Forelimb muscle (tissue), 1 donor: Measurements from ENCODE around the gene CYP2D6. TPM values are rescaled to one million over a fixed set of nuclear protein-coding genes. Genes with fewer than 3 reads are reported as not detected.

Source experiments
- DNase-seq: peaks from one replicate; pipeline ENCODE4 v3.0.0-alpha.2; 2013; ENCODE audit warnings: low read depth
- polyA plus RNA-seq: library from polyadenylated mRNA; unstranded; fragments of 120-200 nt; gene quantifications from one replicate; pipeline ENCODE4 v1.2.1, GENCODE V29; 2013; ENCODE audit not compliant: insufficient read length

CYP2D6 gene
- polyA plus RNA-seq, 1 donor = 1.2 TPM

DNA sequence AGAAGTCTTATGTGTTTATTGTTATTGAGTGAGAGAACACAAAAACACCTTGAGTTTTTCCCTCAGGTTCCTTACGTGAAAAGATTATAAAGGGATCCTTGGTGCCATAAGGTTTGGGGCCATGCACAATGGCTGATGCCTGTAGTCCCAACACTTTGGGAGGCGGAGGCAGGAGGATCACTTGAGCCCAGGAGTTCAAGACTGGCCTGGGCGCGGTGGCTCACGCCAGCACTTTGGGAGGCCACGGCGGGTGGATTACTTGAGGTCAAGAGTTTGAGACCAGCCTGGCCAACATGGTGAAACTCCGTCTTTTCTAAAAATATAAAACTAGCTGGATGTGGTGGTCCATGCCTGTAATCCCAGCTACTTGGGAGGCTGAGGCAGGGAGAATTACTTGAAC, 45.7 kb downstream of the CYP2D6 start:
- no peak for DNase-seq

- no peak for DNase-seq
Observed at GRCh38 chr22:42083119-42083518, 47.5 kb downstream of the CYP2D6 start.

GRCh38 chr22:42080287-42080686, 50.3 kb downstream of the CYP2D6 start:
- no peak for DNase-seq

- DNase-seq = peak; percentile 95
Observed at GRCh38 chr22:42079319-42080251, 51.0 kb downstream of the CYP2D6 start, which contains the start of gene SMDT1. Gene SMDT1 (plus strand): TSS chr22:42079700. CDS start chr22:42079769, 69 bp downstream.

- DNase-seq = no peak
Observed at GRCh38 chr22:42078469-42079318, 51.9 kb downstream of the CYP2D6 start.

DNA sequence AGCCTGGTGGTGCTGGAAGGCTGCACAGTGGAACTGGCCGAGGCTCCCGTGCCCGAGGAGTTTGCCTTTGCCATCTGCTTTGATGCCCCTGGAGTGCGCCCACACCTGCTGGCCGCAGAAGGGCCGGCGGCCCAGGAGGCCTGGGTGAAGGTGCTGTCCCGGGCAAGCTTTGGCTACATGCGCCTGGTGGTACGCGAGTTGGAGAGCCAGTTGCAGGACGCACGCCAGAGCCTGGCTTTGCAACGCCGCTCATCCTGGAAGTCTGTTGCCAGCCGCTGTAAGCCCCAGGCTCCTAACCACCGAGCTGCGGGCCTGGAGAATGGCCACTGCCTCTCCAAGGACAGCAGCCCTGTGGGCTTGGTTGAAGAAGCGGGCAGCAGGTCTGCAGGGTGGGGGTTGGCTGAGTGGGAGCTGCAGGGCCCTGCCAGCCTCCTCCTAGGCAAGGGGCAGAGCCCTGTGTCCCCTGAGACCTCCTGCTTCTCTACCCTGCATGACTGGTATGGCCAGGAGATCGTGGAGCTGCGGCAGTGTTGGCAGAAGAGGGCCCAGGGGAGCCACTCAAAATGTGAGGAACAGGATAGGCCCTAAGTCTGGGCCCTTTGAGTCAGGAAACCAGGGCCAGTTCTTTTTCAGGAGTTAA, 53.0 kb downstream of the CYP2D6 start:
- no peak for DNase-seq

DNA sequence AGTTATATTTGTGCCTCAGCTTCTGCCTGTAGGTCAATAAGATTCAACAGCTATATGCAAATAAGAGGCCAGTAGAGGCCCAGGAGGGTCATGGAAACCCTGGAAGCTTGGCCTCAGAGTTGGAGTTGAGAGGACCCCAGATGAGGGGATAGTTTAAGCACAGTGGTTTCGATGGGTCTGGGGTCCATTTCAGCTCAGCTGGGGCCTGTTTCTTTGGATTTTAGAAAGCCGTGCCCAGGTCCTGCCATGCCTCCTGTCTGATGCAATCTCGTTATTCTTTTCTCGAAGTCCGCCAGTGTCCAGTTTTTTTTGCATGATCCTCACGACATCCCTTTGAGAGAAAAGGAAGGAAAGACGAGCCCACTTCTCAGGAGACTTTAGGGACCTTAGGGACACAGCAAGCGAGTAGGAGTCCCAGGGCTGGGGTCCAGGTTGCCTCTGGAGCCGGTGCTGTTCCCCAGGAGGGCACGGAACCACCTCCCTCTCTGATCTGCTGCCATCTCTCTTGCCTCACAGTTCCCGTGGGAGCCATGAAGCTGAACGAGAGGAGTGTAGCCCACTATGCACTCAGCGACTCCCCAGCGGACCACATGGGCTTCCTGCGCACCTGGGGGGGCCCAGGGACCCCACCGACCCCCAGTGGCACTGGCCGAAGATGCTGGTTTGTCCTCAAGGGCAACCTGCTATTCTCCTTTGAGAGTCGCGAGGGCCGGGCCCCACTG, 53.7 kb downstream of the CYP2D6 start:
- no peak for DNase-seq

Other genes starting within 250 kb of the CYP2D6 start
- gene SHISA8, start 215.7 kb downstream of the CYP2D6 start, polyA plus RNA-seq = 0.33 TPM
- 1.1 TPM for gene TNFRSF13C, start 204.0 kb downstream of the CYP2D6 start, polyA plus RNA-seq
- 5.3 TPM for gene CENPM, start 183.7 kb downstream of the CYP2D6 start, polyA plus RNA-seq
- gene SEPTIN3, start 161.4 kb downstream of the CYP2D6 start, polyA plus RNA-seq = 0.75 TPM
- gene WBP2NL, start 132.0 kb downstream of the CYP2D6 start, polyA plus RNA-seq = 1.7 TPM
- gene NAGA, start 60.0 kb downstream of the CYP2D6 start, polyA plus RNA-seq = 17.1 TPM
- gene PHETA2, start 56.6 kb downstream of the CYP2D6 start, polyA plus RNA-seq = 18.3 TPM
- gene SMDT1, start 51.1 kb downstream of the CYP2D6 start, polyA plus RNA-seq = 96.1 TPM
- 117 TPM for gene NDUFA6, start 40.0 kb downstream of the CYP2D6 start, polyA plus RNA-seq
- 8.9 TPM for gene TCF20, start 139.8 kb upstream of the CYP2D6 start, polyA plus RNA-seq